Aorta (tissue), 5 donors: ENCODE measurements around the gene GRAMD1C. TPM values are rescaled to one million over a fixed set of nuclear protein-coding genes. Genes with fewer than 3 reads are reported as not detected.

Experiments used
- ATAC-seq: fragments of 200-7000 bp; cut with Tn5 transposase; one replicate; pipeline ENCODE4 v1.9.1; 2022; ENCODE audit warnings: moderate library complexity; ENCODE audit not compliant: low FRiP score
- DNase-seq, 2 donors: peaks; one replicate each; pipeline ENCODE4 v3.0.0-alpha.2; 2020
- H3K27ac ChIP-seq, 2 donors: one replicate each; pipeline ENCODE4 v1.5.1; 2013; ENCODE audit warnings: low read length in 2 of 2, mild to moderate bottlenecking in 2 of 2, moderate library complexity in 2 of 2, control low read depth in 1 of 2, inconsistent platforms in 1 of 2, low read depth in 1 of 2
- H3K27me3 ChIP-seq, 2 donors: one replicate each; pipeline ENCODE4 v1.6.1; 2013; ENCODE audit warnings: control low read depth in 1 of 2, low read length in 1 of 2, mild to moderate bottlenecking in 1 of 2, moderate library complexity in 1 of 2; ENCODE audit not compliant: insufficient read depth in 2 of 2, control insufficient read depth in 1 of 2
- H3K36me3 ChIP-seq, 2 donors: one replicate each; pipeline ENCODE4 v1.6.1; 2013; ENCODE audit warnings: control low read depth in 1 of 2, low read length in 1 of 2, mild to moderate bottlenecking in 1 of 2; ENCODE audit not compliant: insufficient read depth in 2 of 2, control insufficient read depth in 1 of 2
- H3K4me1 ChIP-seq, 2 donors: one replicate each; pipeline ENCODE4 v1.6.1; 2013; ENCODE audit warnings: low read length in 2 of 2, control low read depth in 1 of 2, mild to moderate bottlenecking in 1 of 2, moderate library complexity in 1 of 2; ENCODE audit not compliant: insufficient read depth in 2 of 2, control insufficient read depth in 1 of 2
- H3K4me3 ChIP-seq, 2 donors: one replicate each; pipeline ENCODE4 v1.5.1; 2013; ENCODE audit warnings: low read length in 2 of 2, control low read depth in 1 of 2, mild to moderate bottlenecking in 1 of 2
- H3K9me3 ChIP-seq: one replicate; pipeline ENCODE4 v1.6.1; 2013; ENCODE audit warnings: mild to moderate bottlenecking, low read length; ENCODE audit not compliant: control insufficient read depth
- WGBS, 2 donors: extraction: QIAGEN DNeasy Blood & Tissue Kit; methylation state at CpG; one replicate each; pipeline ENCODE4 v1.1.7; 2013; 5-methylcytosine and 5-hydroxymethylcytosine counted together
- intact Hi-C, 2 donors: fragments of 100-400 bp; cut with DNase I; formaldehyde crosslinking; loops; one replicate each; pipeline versions ENCODE4 v1.14.2 to v1.15.0; 2022
- polyA plus RNA-seq, 2 donors: library from polyadenylated mRNA; stranded (reverse); fragments of 200-250 nt; gene quantifications; one replicate each; pipeline ENCODE4 v1.2.3, GENCODE V29; 2013
- total RNA-seq, 2 donors: library from RNA; stranded (reverse); fragmentation: NEBNext Ultra II Directional; extraction: Animal tissue kit (Norgen Biotek cat#: 25700); gene quantifications; one replicate each; pipeline ENCODE4 v1.2.1, GENCODE V29; 2021
- donor health status: healthy with polysubstance abuse.
- donor health status: Bipolar disorder and iron deficiency.
- donor health status: DM: no; HTN: no; CAD: no.
- donor health status: DM: no; HTN: no; CAD: no.
- donor health status: DM: yes; HTN: yes; CAD: no.

The GRAMD1C gene
- total and polyA plus RNA-seq, 4 donors = 0.97 to 4.0 (median 2.6) TPM

- Histone ChIP-seq H3K27ac (no peak overlapping the region), H3K4me3 (no peak overlapping the region), H3K36me3 (peaks cover 0 to 4% of the 10 kb centered on the region in 2 donors), H3K27me3 (no peaks in the 10 kb centered on the region), H3K4me1 (no peaks in the 10 kb centered on the region), H3K9me3 (peaks cover 3% of the 10 kb centered on the region)
- intact Hi-C loops = no loop called here
- ATAC-seq (no peak), DNase-seq (no peak)
- 77 to 78% methylated on average over 3 of the region's 3 CpGs for WGBS, 2 donors
Observed at GRCh38 chr3:113983544-113983943, 145.0 kb downstream of the GRAMD1C start.

- Histone ChIP-seq H3K9me3 (peaks cover 3% of the 10 kb centered on the region), H3K36me3 (peaks cover 0 to 4% of the 10 kb centered on the region in 2 donors), H3K4me3 (no peak overlapping the region), H3K27me3 (no peaks in the 10 kb centered on the region), H3K4me1 (no peaks in the 10 kb centered on the region), H3K27ac (no peak overlapping the region)
- WGBS, 2 donors = 74 to 85% methylated on average over 4 of the region's 4 CpGs
- intact Hi-C loops = no loop called here
- DNase-seq (no peak), ATAC-seq (no peak)
Observed at GRCh38 chr3:113985541-113985940, 147.0 kb downstream of the GRAMD1C start.

Other genes starting within 250 kb of the GRAMD1C start
- 10 to 100 TPM; 18.0 to 18.3 TPM for gene USF3, start 142.1 kb upstream of the GRAMD1C start, total RNA-seq
- gene USF3, start 142.1 kb upstream of the GRAMD1C start, polyA plus RNA-seq = 1 to 10 TPM; 3.3 to 6.2 TPM
- gene NAA50, start 92.5 kb upstream of the GRAMD1C start, total RNA-seq = 10 to 100 TPM; 74.1 to 75.7 TPM
- gene NAA50, start 92.5 kb upstream of the GRAMD1C start, polyA plus RNA-seq = 10 to 100 TPM; 30.6 to 31.5 TPM
- gene ATP6V1A, start 91.8 kb upstream of the GRAMD1C start, total RNA-seq = 10 to 100 TPM; 38.4 to 42.7 TPM
- gene ATP6V1A, start 91.8 kb upstream of the GRAMD1C start, polyA plus RNA-seq = 10 to 100 TPM in 1 of 2 donors, 1 to 10 TPM in 1; 8.5 to 11.9 TPM
- 10 to 100 TPM in 1 of 2 donors, 1 to 10 TPM in 1; 4.1 to 12.7 TPM for gene ZDHHC23, start 109.2 kb downstream of the GRAMD1C start, total RNA-seq
- 1 to 10 TPM in 1 of 2 donors, under 1 TPM in 1; 0.75 to 1.5 TPM for gene ZDHHC23, start 109.2 kb downstream of the GRAMD1C start, polyA plus RNA-seq
- 1 to 10 TPM; 2.6 to 8.6 TPM for gene CCDC191, start 217.7 kb downstream of the GRAMD1C start, total RNA-seq
- gene CCDC191, start 217.7 kb downstream of the GRAMD1C start, polyA plus RNA-seq = 1 to 10 TPM; 1.4 to 3.1 TPM
- 10 to 100 TPM; 16.2 to 23.4 TPM for gene QTRT2, start 217.9 kb downstream of the GRAMD1C start, total RNA-seq
- gene QTRT2, start 217.9 kb downstream of the GRAMD1C start, polyA plus RNA-seq = 1 to 10 TPM; 4.5 to 4.6 TPM